Activated CD8-positive, alpha-beta memory T cell treated with anti-CD3 and anti-CD28 coated beads, Interleukin-2, amount 10 ng/mL, durations not matched to agents 7 days and 5 days (primary cell): Measurements from ENCODE around the gene UBQLN4. TPM values are rescaled to one million over a fixed set of nuclear protein-coding genes. Genes with fewer than 3 reads are reported as not detected.

Experiments used
- ATAC-seq: fragments of 150-1000 bp; cut with Tn5 transposase; one replicate; pipeline ENCODE4 v1.10.0; 2021; ENCODE audit warnings: moderate library complexity
- CTCF ChIA-PET: fragments of 350-600 bp; sonication (Branson Sonifier 250); formaldehyde crosslinking; loops from one replicate; lab custom pipeline; 2021; ENCODE audit warnings: antibody characterized with exemption; lab: Charles Lee
- DNase-seq: peaks from one replicate; pipeline ENCODE4 v3.0.0-alpha.2; 2020
- H3K27ac Mint-ChIP-seq: one replicate; pipeline ENCODE4 v1.8.0; 2021; ENCODE audit warnings: mild to moderate bottlenecking, mixed read lengths
- H3K27me3 Mint-ChIP-seq: one replicate; pipeline ENCODE4 v1.8.0; 2021; ENCODE audit warnings: mixed read lengths
- H3K36me3 Mint-ChIP-seq: one replicate; pipeline ENCODE4 v1.8.0; 2021; ENCODE audit warnings: mild to moderate bottlenecking, mixed read lengths
- H3K4me1 Mint-ChIP-seq: one replicate; pipeline ENCODE4 v1.8.0; 2021; ENCODE audit warnings: mixed read lengths
- H3K4me3 Mint-ChIP-seq: one replicate; pipeline ENCODE4 v1.8.0; 2021; ENCODE audit warnings: mild to moderate bottlenecking, moderate library complexity, mixed read lengths
- H3K9me3 Mint-ChIP-seq: one replicate; pipeline ENCODE4 v1.8.0; 2022; ENCODE audit warnings: low read depth, mixed read lengths
- total RNA-seq, 2 experiments: library from RNA; stranded (reverse); gene quantifications; one replicate each; pipeline ENCODE4 v1.2.3, GENCODE V29; 2021

Gene UBQLN4
- total RNA-seq, 2 experiments from 2014 or later, result 40.3 to 44.8 TPM

- no peaks in the 10 kb centered on the region for H3K27me3 Mint-ChIP-seq
- H3K27ac Mint-ChIP-seq, result no peak overlapping the region
- H3K36me3 Mint-ChIP-seq, result no peaks in the 10 kb centered on the region
- CTCF ChIA-PET, result interaction anchor here (0.6 to 3.9 kb wide), 52 partner anchors 8 to 815 kb away, joined by 3 to 24 read pairs (median 5); partner anchors contain the start of genes ARHGEF2, KHDC4, LAMTOR2 and LMNA
- H3K9me3 Mint-ChIP-seq, result no peaks in the 10 kb centered on the region
- H3K4me1 Mint-ChIP-seq, result peaks cover 18% of the 10 kb centered on the region
- no peak for ATAC-seq
- no peak for DNase-seq
- H3K4me3 Mint-ChIP-seq, result no peak overlapping the region
Measured at GRCh38 chr1:156065871-156066270, 12.3 kb upstream of the UBQLN4 start.

DNA sequence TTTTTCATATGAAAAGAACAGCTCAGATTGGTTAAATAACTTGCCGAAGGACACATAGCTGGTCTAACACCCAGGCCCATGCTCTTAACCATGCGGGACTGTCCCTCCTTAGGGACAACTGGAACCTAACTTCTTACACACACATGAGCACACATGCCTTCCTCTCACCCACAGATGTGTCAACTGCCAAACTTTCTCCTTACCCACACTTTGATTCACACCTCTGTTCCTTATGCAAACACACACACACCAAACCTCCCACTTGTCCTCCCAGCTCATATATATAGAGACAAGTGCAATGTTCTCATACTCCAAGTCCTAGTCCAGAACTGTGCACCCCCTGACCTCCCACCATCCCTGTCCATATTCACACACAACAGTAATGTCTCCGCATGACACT, 11.6 kb upstream of the UBQLN4 start:
- Mint-ChIP-seq H3K27ac (peak overlapping the region; percentile 2), H3K9me3 (no peaks in the 10 kb centered on the region), H3K4me1 (peaks cover 18% of the 10 kb centered on the region), H3K36me3 (no peaks in the 10 kb centered on the region), H3K4me3 (no peak overlapping the region), H3K27me3 (no peaks in the 10 kb centered on the region)
- no peak for DNase-seq
- CTCF ChIA-PET, result interaction anchor here (1.2 to 3.9 kb wide), 13 partner anchors 17 to 320 kb away, joined by 3 to 22 read pairs (median 9); partner anchors contain the start of genes KHDC4, LMNA, MEX3A and SSR2
- no peak for ATAC-seq

DNA sequence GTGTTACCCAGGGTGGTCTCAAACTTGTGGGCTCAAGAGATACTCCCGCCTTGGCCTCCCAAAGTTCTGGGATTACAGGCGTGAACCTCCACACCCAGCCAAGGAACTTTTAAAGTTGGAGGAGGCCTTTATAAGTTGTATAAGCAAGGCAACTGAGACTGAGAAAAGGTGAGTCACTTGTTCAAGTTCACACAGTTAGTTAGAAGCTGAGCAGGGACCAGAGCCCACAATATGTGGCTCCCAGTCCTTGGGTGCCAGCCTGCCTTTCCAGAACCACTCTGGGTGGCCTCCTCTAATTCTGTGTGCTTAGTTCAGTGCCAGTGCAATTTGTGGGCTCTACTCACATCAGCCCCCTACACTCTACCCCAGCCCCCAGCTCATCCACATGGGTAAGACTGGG, 11.0 kb upstream of the UBQLN4 start:
- ATAC-seq, result no peak
- no peaks in the 10 kb centered on the region for H3K27me3 Mint-ChIP-seq
- H3K4me1 Mint-ChIP-seq, result peaks cover 18% of the 10 kb centered on the region
- no peak for DNase-seq
- no peak overlapping the region for H3K4me3 Mint-ChIP-seq
- no peaks in the 10 kb centered on the region for H3K9me3 Mint-ChIP-seq
- H3K36me3 Mint-ChIP-seq, result no peaks in the 10 kb centered on the region
- CTCF ChIA-PET, result interaction anchor here (0.9 to 3.9 kb wide), 7 partner anchors 18 to 127 kb away, joined by 3 to 22 read pairs (median 4); partner anchors contain the start of genes MEX3A and SSR2
- no peak overlapping the region for H3K27ac Mint-ChIP-seq

DNA sequence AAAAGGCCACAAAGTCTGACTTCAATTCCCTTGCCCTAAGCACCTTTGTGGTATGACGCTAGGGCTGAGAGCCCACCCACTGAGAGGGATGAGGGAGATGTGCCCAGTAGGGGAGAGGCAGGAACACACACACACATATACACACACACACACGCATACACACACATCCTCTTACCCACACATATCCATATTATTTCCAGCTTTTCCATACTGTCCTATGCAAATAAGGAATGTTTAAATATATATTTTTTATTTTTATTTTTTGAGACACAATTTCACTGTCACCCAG, 10.3 kb upstream of the UBQLN4 start:
- H3K9me3 Mint-ChIP-seq, result no peaks in the 10 kb centered on the region
- H3K27me3 Mint-ChIP-seq, result no peaks in the 10 kb centered on the region
- DNase-seq, result no peak
- H3K27ac Mint-ChIP-seq, result no peak overlapping the region
- ATAC-seq, result no peak
- no peaks in the 10 kb centered on the region for H3K36me3 Mint-ChIP-seq
- CTCF ChIA-PET, result interaction anchor here (0.9 to 3.1 kb wide), 5 partner anchors 28 to 118 kb away, joined by 3 to 22 read pairs (median 3); partner anchors contain the start of gene SSR2
- peaks cover 18% of the 10 kb centered on the region for H3K4me1 Mint-ChIP-seq
- H3K4me3 Mint-ChIP-seq, result no peak overlapping the region

- H3K9me3 Mint-ChIP-seq, result no peaks in the 10 kb centered on the region
- no peak for ATAC-seq
- peaks cover 19% of the 10 kb centered on the region for H3K4me1 Mint-ChIP-seq
- no peak overlapping the region for H3K27ac Mint-ChIP-seq
- peaks cover 4% of the 10 kb centered on the region for H3K36me3 Mint-ChIP-seq
- no peak overlapping the region for H3K4me3 Mint-ChIP-seq
- H3K27me3 Mint-ChIP-seq, result no peaks in the 10 kb centered on the region
- DNase-seq, result no peak
- CTCF ChIA-PET, result no interaction called here
Measured at GRCh38 chr1:156062189-156062588, 8.6 kb upstream of the UBQLN4 start.

DNA sequence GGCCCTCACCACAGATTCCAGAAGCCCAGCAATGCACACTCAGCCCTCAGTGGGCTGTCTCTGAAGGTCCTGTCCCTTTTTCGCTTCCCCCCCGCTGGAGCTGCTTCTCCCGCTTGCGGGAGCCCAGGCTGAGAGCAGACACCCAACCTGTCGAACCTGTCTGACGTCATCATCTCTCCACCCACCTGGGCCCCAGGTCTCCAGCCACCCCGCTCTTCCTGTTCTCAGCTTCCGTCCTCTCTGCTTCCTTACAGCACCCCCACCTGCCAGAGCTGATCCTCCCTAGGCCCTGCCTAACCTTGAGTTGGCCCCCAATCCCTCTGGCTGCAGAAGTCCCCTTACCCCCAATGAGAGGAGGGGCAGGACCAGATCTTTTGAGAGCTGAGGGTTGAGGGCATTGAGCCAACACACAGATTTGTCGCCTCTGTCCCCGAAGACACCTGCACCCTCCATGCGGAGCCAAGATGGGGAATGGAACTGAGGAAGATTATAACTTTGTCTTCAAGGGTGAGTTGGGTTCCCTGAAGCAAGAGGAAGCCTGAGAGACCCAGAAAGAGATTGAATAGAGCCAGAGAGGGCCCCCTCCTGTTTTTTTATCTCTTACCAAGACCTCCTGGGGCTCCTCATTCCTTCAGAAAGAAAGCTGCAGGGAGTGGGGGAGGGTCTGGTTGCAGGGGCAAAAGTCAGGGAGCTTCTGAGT, 7.5 kb upstream of the UBQLN4 start, which contains the start of gene RAB25:
Gene RAB25 (plus strand): TSS at position 224 of the 700 bp plus-strand sequence. CDS start 241 bp downstream, at position 465.
- Mint-ChIP-seq H3K9me3 (no peaks in the 10 kb centered on the region), H3K4me3 (no peak within 1 kb of the TSS), H3K27me3 (no peaks in the 10 kb centered on the region), H3K27ac (no peak within 1 kb of the TSS), H3K36me3 (peaks cover 9% of the 10 kb centered on the region), H3K4me1 (peaks cover 17% of the 10 kb centered on the region)
- CTCF ChIA-PET, result interaction anchor here (1.6 kb wide), 1 partner anchor 30 kb away, joined by 6 read pairs; no protein-coding TSS in a partner anchor
- DNase-seq (no peak), ATAC-seq (no peak)

DNA sequence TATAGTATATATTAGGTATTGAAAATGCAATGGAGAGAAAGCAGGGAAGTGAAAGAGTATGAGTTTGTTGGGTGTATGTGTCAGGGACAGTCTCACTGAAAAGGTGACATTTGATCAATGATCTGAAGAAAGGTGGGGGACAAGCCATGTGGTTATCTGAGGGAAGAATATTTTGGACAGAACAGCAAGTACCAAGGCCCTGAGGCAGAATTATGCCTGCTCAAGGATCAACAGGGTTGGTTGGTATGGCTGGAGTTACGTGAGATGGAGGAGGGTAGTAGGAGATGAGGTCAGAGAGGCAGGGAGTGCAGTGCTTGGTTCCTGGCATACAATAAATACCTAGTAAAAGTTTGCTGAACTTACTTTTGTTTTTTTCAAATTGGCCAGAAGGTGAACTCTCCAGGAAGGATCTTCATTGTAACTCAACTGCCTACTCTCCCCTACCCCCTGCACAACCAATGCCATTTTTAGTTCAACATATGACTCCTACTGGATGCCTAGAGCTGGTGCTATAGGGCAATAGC, 2.8 kb upstream of the UBQLN4 start:
- ATAC-seq (no peak), DNase-seq (no peak)
- peaks cover 9% of the 10 kb centered on the region for H3K36me3 Mint-ChIP-seq
- H3K27ac Mint-ChIP-seq, result no peak overlapping the region
- no peaks in the 10 kb centered on the region for H3K27me3 Mint-ChIP-seq
- H3K9me3 Mint-ChIP-seq, result no peaks in the 10 kb centered on the region
- peaks cover 29% of the 10 kb centered on the region for H3K4me1 Mint-ChIP-seq
- CTCF ChIA-PET, result interaction anchor here (1.3 to 2.9 kb wide), 2 partner anchors 10 to 119 kb away, joined by 3 to 15 read pairs; no protein-coding TSS in a partner anchor
- H3K4me3 Mint-ChIP-seq, result no peak overlapping the region

DNA sequence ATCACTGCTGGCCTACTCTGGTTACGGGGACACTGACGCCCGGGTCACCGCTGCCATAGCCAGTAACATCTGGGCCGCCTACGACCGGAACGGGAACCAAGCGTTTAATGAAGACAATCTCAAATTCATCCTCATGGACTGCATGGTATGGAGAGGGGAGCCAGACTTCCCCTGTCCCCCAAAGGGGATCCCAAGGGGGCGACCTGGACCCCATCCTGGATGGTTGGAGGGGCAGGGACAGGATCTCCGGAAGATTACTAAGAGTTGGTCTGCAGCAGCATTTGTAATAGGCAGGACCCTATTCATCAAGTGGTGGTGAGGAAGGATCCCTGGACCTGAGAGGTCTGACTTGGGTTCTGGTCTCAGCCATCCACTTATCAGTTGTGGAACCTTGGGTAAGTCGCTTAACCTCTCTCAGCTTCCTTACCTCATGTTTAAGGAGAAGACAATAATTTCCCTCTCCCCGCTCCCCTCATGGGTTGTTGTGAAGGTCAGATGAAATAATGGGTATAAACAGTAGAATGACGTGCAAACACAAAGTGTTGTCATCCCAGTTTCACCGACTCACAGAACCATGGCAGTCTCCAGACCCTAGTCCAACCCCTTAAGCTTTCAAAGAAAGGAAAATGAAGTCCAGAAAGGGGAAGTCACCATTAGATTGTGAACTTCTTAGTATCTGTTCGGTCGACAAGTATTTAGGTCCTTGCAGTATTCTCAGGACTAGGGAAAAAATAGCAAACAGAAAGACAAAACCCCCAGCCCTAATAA, 1.9 kb upstream of the UBQLN4 start:
- CTCF ChIA-PET, result interaction anchor here (0.9 to 1.3 kb wide), 2 partner anchors 37 to 118 kb away, joined by 3 read pairs; no protein-coding TSS in a partner anchor
- Mint-ChIP-seq H3K36me3 (peaks cover 9% of the 10 kb centered on the region), H3K27me3 (no peaks in the 10 kb centered on the region), H3K4me3 (peak overlapping the region; percentile 96), H3K9me3 (no peaks in the 10 kb centered on the region), H3K27ac (peak overlapping the region; percentile 85), H3K4me1 (peaks cover 29% of the 10 kb centered on the region)
- no peak for ATAC-seq
- no peak for DNase-seq

DNA sequence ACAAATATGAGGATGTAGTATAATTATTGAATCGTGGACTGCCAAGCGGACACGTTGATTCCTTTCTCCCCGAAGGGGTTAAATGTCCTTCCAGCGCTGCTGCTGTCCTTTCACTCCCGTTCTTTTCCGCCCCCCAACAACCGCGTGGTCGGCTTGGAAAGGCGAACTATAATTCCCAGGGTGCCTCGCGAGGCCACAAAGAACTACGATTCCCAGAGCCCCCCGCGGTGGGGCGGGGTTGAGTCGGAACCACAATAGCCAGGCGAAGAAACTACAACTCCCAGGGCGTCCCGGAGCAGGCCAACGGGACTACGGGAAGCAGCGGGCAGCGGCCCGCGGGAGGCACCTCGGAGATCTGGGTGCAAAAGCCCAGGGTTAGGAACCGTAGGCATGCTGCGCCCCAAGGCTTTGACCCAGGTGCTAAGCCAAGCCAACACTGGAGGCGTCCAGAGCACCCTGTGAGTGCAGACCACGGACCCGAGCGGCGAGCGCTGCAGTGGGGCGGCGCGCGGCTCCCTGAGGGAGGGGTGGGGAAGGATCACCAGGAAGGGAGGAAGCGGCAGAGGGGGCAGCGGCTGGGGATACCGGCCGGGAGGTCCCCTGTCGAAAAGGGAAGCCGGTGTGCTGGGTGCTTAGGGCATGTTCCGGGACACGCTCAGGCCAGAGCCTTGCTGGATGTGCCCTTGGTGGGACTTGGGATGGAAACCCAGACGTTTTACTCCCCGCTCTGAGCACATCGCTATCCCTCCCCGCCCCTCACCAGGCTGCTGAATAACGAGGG, 1.1 kb upstream of the UBQLN4 start, which contains the start of gene LAMTOR2:
Gene LAMTOR2 (plus strand): TSS at position 283 of the 781 bp plus-strand sequence. CDS start 108 bp downstream, at position 391.
- peak; percentile 80 for ATAC-seq

GRCh38 chr1:156052862-156053767, 483 bp downstream of the UBQLN4 start:
- H3K4me3 Mint-ChIP-seq, result peak overlapping the region; percentile 90
- H3K27me3 Mint-ChIP-seq, result no peaks in the 10 kb centered on the region
- peak; percentile 43 for ATAC-seq
- CTCF ChIA-PET, result interaction anchor here (0.6 to 2.3 kb wide), 8 partner anchors 13 to 802 kb away, joined by 3 to 9 read pairs (median 4); partner anchors contain the start of genes PMF1 and SSR2
- peak; percentile 80 for DNase-seq
- no peaks in the 10 kb centered on the region for H3K9me3 Mint-ChIP-seq
- peaks cover 9% of the 10 kb centered on the region for H3K36me3 Mint-ChIP-seq
- peak overlapping the region; percentile 86 for H3K27ac Mint-ChIP-seq
- H3K4me1 Mint-ChIP-seq, result peaks cover 29% of the 10 kb centered on the region

More for the DNA sequence above, 1.1 kb upstream of the UBQLN4 start, which contains the start of gene LAMTOR2:
- Mint-ChIP-seq H3K4me3 (peak within 1 kb of the TSS; percentile 96), H3K36me3 (peaks cover 9% of the 10 kb centered on the region), H3K9me3 (no peaks in the 10 kb centered on the region), H3K4me1 (peaks cover 29% of the 10 kb centered on the region), H3K27me3 (no peaks in the 10 kb centered on the region), H3K27ac (peak within 1 kb of the TSS; percentile 85)
- CTCF ChIA-PET, result interaction anchor here (0.9 to 2.3 kb wide), 4 partner anchors 12 to 158 kb away, joined by 3 to 9 read pairs (median 4); partner anchors contain the start of gene PMF1
- peak; percentile 98 for DNase-seq

DNA sequence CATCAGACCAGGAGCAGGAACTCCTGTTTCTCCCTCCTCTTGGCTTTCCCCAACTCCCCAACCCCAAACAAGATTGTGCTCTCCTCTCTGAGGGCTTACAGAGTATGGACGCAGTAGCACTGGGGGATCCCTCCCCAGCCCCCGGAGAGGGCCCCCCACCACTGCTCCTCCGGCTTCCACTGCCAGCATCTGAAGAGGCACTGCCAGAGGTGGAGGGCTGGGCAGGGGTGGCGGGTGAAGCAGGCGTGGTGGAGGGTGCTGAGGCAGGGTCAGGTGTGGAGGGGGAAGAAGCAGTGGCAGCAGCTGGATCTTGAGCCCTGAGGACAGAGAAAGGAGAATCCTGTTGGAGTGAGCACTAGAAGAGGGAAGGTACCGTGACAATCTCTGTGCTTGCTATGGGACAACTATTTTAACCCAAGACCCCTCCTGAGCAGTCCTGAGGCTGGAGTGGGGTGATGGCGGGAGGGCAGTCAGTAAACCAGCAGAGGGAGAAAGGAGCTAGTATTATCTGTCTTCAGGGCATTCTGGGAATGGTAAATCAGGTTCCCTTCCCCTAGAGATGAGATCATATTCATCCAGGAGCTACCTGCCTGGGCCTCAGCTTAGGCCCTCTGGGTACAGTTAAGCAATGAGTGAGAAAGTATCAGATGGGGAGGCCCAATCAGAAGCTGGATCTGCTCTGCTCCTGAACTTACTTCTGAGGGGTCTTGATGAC, 2.4 kb downstream of the UBQLN4 start:
- no peak for ATAC-seq
- Mint-ChIP-seq H3K27me3 (no peaks in the 10 kb centered on the region), H3K9me3 (no peaks in the 10 kb centered on the region), H3K4me3 (no peak overlapping the region), H3K36me3 (peaks cover under 1% of the 10 kb centered on the region), H3K27ac (no peak overlapping the region), H3K4me1 (peaks cover 22% of the 10 kb centered on the region)
- no peak for DNase-seq
- CTCF ChIA-PET, result interaction anchor here (0.6 to 3.0 kb wide), 3 partner anchors 15 to 366 kb away, joined by 3 to 13 read pairs (median 3); no protein-coding TSS in a partner anchor
